Measurements from ENCODE around the gene OXER1.
"Not testable (repeated sequence)": the region's sequence is repeated elsewhere in the genome, so short reads cannot be mapped to it uniquely, and the experiment has no call there.

Gene OXER1

GRCh38 chr2:42752314-42752713 lies 11.6 kb downstream of the OXER1 start:
- DNase-seq (ENCODE audit: low spot score): no peak

GRCh38 chr2:42748840-42749239 lies 15.1 kb downstream of the OXER1 start:
- no peak for DNase-seq (ENCODE audit: low spot score)

- no peak for DNase-seq (ENCODE audit: low spot score)
Measured at GRCh38 chr2:42747422-42747821, 16.5 kb downstream of the OXER1 start.

GRCh38 chr2:42744545-42745082 lies 19.3 kb downstream of the OXER1 start:
- no peak for DNase-seq (ENCODE audit: low spot score)

- no peak for DNase-seq (ENCODE audit: low spot score)
Measured at GRCh38 chr2:42743659-42743990, 20.3 kb downstream of the OXER1 start.

GRCh38 chr2:42742740-42743658 lies 20.9 kb downstream of the OXER1 start:
- DNase-seq (ENCODE audit: low spot score): no peak

GRCh38 chr2:42741140-42741539 lies 22.8 kb downstream of the OXER1 start:
- DNase-seq (ENCODE audit: low spot score): no peak

- DNase-seq (ENCODE audit: low spot score): no peak
Measured at GRCh38 chr2:42736598-42737322, 27.2 kb downstream of the OXER1 start.

GRCh38 chr2:42733852-42734251 lies 30.1 kb downstream of the OXER1 start:
- DNase-seq (ENCODE audit: low spot score): no peak

GRCh38 chr2:42731316-42731715 lies 32.6 kb downstream of the OXER1 start:
- not testable (repeated sequence) for DNase-seq (ENCODE audit: low spot score)

GRCh38 chr2:42726680-42727079 lies 37.3 kb downstream of the OXER1 start:
- no peak for DNase-seq (ENCODE audit: low spot score)

GRCh38 chr2:42725657-42726056 lies 38.3 kb downstream of the OXER1 start:
- no peak for DNase-seq (ENCODE audit: low spot score)

- no peak for DNase-seq (ENCODE audit: low spot score)
Measured at GRCh38 chr2:42724886-42725285, 39.0 kb downstream of the OXER1 start.

- no peak for DNase-seq (ENCODE audit: low spot score)
Measured at GRCh38 chr2:42723465-42723864, 40.5 kb downstream of the OXER1 start.

GRCh38 chr2:42722320-42723190 lies 41.4 kb downstream of the OXER1 start:
- DNase-seq (ENCODE audit: low spot score): peak; percentile 85

- DNase-seq (ENCODE audit: low spot score): no peak
Measured at GRCh38 chr2:42721898-42722297, 42.0 kb downstream of the OXER1 start.

GRCh38 chr2:42714686-42715085 lies 49.2 kb downstream of the OXER1 start:
- DNase-seq (ENCODE audit: low spot score): no peak

- peak; percentile 31 for DNase-seq (ENCODE audit: low spot score)
Measured at GRCh38 chr2:42713920-42714319, 50.0 kb downstream of the OXER1 start.

GRCh38 chr2:42712934-42713333 lies 51.0 kb downstream of the OXER1 start:
- DNase-seq (ENCODE audit: low spot score): no peak
